Endothelial cell of umbilical vein (primary cell): ENCODE data around the gene GRB2. TPM values are rescaled to one million over a fixed set of nuclear protein-coding genes. Genes with fewer than 3 reads are reported as not detected.

ENCODE experiments used
- BruUV-seq: library from RNA; stranded (reverse); fragments of 400-500 nt; replicated peaks from 2 replicates; lab custom pipeline; 2021; lab: Mats Ljungman, UMichigan
- CTCF ChIA-PET: fragments of 300-600, 350-600 bp; sonication (Branson Sonifier 250); formaldehyde crosslinking; loops from one replicate; lab custom pipeline; 2021; ENCODE audit warnings: antibody characterized with exemption, inconsistent platforms; lab: Charles Lee
- POLR2A ChIA-PET: fragments of 300-600, 350-600 bp; sonication (Branson Sonifier 250); formaldehyde crosslinking; loops from one replicate; lab custom pipeline; 2021; ENCODE audit warnings: antibody characterized with exemption, inconsistent platforms; lab: Charles Lee
- DNase-seq: peaks from one replicate; pipeline ENCODE4 v3.0.0-alpha.2; 2011; ENCODE audit warnings: low read depth, low spot score
- FAIRE-seq: peaks from 2 replicates; lab custom pipeline; 2011; peaks lifted over from hg19 to GRCh38; lab: Jason Lieb, UNC
- H2AFZ ChIP-seq: 2 replicates; pipeline ENCODE4 v1.6.0; 2012; ENCODE audit warnings: low read depth, low read length, control low read depth, inconsistent platforms
- H3K27ac ChIP-seq: 2 replicates; pipeline ENCODE4 v1.5.1; 2011; ENCODE audit warnings: low read depth, mild to moderate bottlenecking, control low read depth, low read length, moderate library complexity; ENCODE audit not compliant: insufficient read depth
- H3K27me3 ChIP-seq, 2 experiments: 2 replicates each; pipeline versions ENCODE4 v1.6.0 to v1.6.1; 2011; ENCODE audit warnings: low read length in 2 of 2, mixed read lengths in 1 of 2; ENCODE audit not compliant: control insufficient read depth in 2 of 2, insufficient read depth in 2 of 2
- H3K36me3 ChIP-seq, 2 experiments: 2 replicates in 1 of 2; 3 replicates in 1 of 2; pipeline ENCODE4 v1.5.1; 2011; ENCODE audit warnings: low read length in 2 of 2, mild to moderate bottlenecking in 1 of 2, moderate library complexity in 1 of 2; ENCODE audit not compliant: control insufficient read depth in 2 of 2, insufficient read depth in 2 of 2; ENCODE audit errors: extremely low read depth in 1 of 2
- H3K4me1 ChIP-seq: 3 replicates; pipeline ENCODE4 v1.5.1; 2011; ENCODE audit warnings: mild to moderate bottlenecking, low read length; ENCODE audit not compliant: control insufficient read depth, insufficient read depth; ENCODE audit errors: extremely low read depth
- H3K4me2 ChIP-seq: 2 replicates; pipeline ENCODE4 v1.6.1; 2011; ENCODE audit warnings: low read length, control low read depth, mixed read lengths; ENCODE audit not compliant: insufficient read depth
- H3K4me3 ChIP-seq, 3 experiments: fragments of 200-600 bp in 1 of 3; sonication (generic), shearing (Covaris generic) in 1 of 3; replicated peaks in 1 of 3; 2 replicates each; pipeline ENCODE4 v1.5.1; 2011 to 2016; ENCODE audit warnings: control low read depth in 3 of 3, low read length in 3 of 3, mild to moderate bottlenecking in 2 of 3, inconsistent platforms in 1 of 3, low read depth in 1 of 3, moderate library complexity in 1 of 3; ENCODE audit not compliant: insufficient read depth in 1 of 3
- H3K79me2 ChIP-seq: 2 replicates; pipeline ENCODE4 v1.6.0; 2012; ENCODE audit warnings: low read length, inconsistent platforms; ENCODE audit not compliant: control insufficient read depth, insufficient read depth
- H3K9ac ChIP-seq: replicated peaks from 2 replicates; pipeline ENCODE3; 2011; ENCODE audit warnings: low read length, control low read depth; ENCODE audit not compliant: insufficient read depth; ENCODE audit errors: extremely low read depth
- H3K9me1 ChIP-seq: replicated peaks from 3 replicates; pipeline ENCODE4 v1.6.0; 2011; ENCODE audit warnings: mild to moderate bottlenecking, low read length; ENCODE audit not compliant: control insufficient read depth, insufficient read depth; ENCODE audit errors: extremely low read depth
- H3K9me3 ChIP-seq: replicated peaks from 2 replicates; pipeline ENCODE4 v1.5.1; 2012; ENCODE audit warnings: low read length, inconsistent platforms; ENCODE audit not compliant: control insufficient read depth, insufficient read depth
- H4K20me1 ChIP-seq: replicated peaks from 2 replicates; pipeline ENCODE3; 2011; ENCODE audit warnings: mild to moderate bottlenecking, low read length; ENCODE audit not compliant: control insufficient read depth, insufficient read depth; ENCODE audit errors: extremely low read depth
- CTCF ChIP-seq, 2 donors: IDR thresholded peaks; 1 replicate in 1 of 2; 2 replicates in 1 of 2; pipeline ENCODE4 v1.5.1; 2011; ENCODE audit warnings: low read length in 2 of 2, mild to moderate bottlenecking in 2 of 2, moderate library complexity in 2 of 2, control low read depth in 1 of 2, inconsistent platforms in 1 of 2, low read depth in 1 of 2; ENCODE audit not compliant: insufficient read depth in 1 of 2; ENCODE audit errors: extremely low read depth in 1 of 2
- EZH2 ChIP-seq: IDR thresholded peaks from 2 replicates; pipeline ENCODE4 v1.6.1; 2012; ENCODE audit warnings: borderline replicate concordance, low read depth, mild to moderate bottlenecking, moderate library complexity, low read length, inconsistent platforms; ENCODE audit not compliant: severe bottlenecking
- FOS ChIP-seq: IDR thresholded peaks from 2 replicates; pipeline ENCODE4 v1.6.1; 2011; ENCODE audit warnings: mild to moderate bottlenecking, low read length, moderate library complexity, borderline replicate concordance; ENCODE audit not compliant: insufficient read depth
- GATA2 ChIP-seq: IDR thresholded peaks from 2 replicates; pipeline ENCODE4 v1.7.0; 2011; ENCODE audit warnings: low read depth, mild to moderate bottlenecking, moderate library complexity, mixed read lengths, low read length; ENCODE audit not compliant: insufficient read length, insufficient read depth
- JUN ChIP-seq: IDR thresholded peaks from 2 replicates; pipeline ENCODE4 v1.6.1; 2011; ENCODE audit warnings: borderline replicate concordance, low read depth; ENCODE audit not compliant: insufficient read length, insufficient read depth
- MAX ChIP-seq: IDR thresholded peaks from 2 replicates; pipeline ENCODE4 v1.6.1; 2011; ENCODE audit not compliant: insufficient read depth, insufficient read length
- MYC ChIP-seq: IDR thresholded peaks from one replicate; pipeline ENCODE4 v1.6.1; 2011; ENCODE audit warnings: mild to moderate bottlenecking, low read depth, low read length
- POLR2A ChIP-seq: IDR thresholded peaks from 2 replicates; pipeline ENCODE4 v1.6.1; 2012; ENCODE audit warnings: low read depth, mild to moderate bottlenecking, control low read depth, low read length
- POLR2AphosphoS5 ChIP-seq: IDR thresholded peaks from 2 replicates; pipeline ENCODE4 v1.6.1; 2012; ENCODE audit warnings: low read depth, mild to moderate bottlenecking, control low read depth, low read length, moderate library complexity; ENCODE audit not compliant: insufficient read depth
- dilution Hi-C: fragments of 300-500 bp; cut with MboI; formaldehyde crosslinking; loops from one replicate; pipeline ENCODE4 v1.15.0; 2019; ENCODE audit warnings: low sequenced_read_pairs; ENCODE audit not compliant: extremely low pct_ligation_motif_present
- intact Hi-C: fragments of 100-400 bp; cut with micrococcal nuclease; formaldehyde crosslinking; loops from one replicate; pipeline ENCODE4 v1.10.0; 2022
- polyA plus RNA-seq, 4 experiments: library from polyadenylated mRNA; depleted of rRNA in 3 of 4; stranded (reverse) in 3 of 4; unstranded in 1 of 4; fragments of >200 nt; gene quantifications; 2 replicates each; pipeline versions ENCODE4 v1.2.1 to v1.2.3, GENCODE V29; 2011 to 2012; ENCODE audit warnings: missing spikeins in 1 of 4
- total RNA-seq: library from RNA; stranded (reverse); gene quantifications from 2 replicates; pipeline ENCODE4 v1.2.3, GENCODE V29; 2021

Gene GRB2
- total and polyA plus RNA-seq, 2 donors (not counting 3 experiments of a cell fraction or from before 2014, with no cell fraction given): 51.5 to 93.9 TPM

- POLR2A ChIA-PET: interaction anchor here (0.6 to 0.9 kb wide), 3 partner anchors 26 to 140 kb away, joined by 3 to 5 read pairs (median 3); partner anchors contain the start of gene SLC25A19
- CTCF ChIA-PET: interaction anchor here (1.1 to 2.2 kb wide), 4 partner anchors 10 to 97 kb away, joined by 3 to 19 read pairs (median 4); partner anchors contain the start of gene MIF4GD
- no peak overlapping the region for H3K4me2 ChIP-seq
- H3K4me3 ChIP-seq: no peak overlapping the region
- FAIRE-seq (no peak), DNase-seq (no peak)
- BruUV-seq: no TSS peak
- no peak overlapping the region for H3K27ac ChIP-seq
- peaks cover 4% of the 10 kb centered on the region for H3K4me1 ChIP-seq
- no peak overlapping the region for H2AFZ ChIP-seq
- no peaks in the 10 kb centered on the region for H4K20me1 ChIP-seq
- dilution Hi-C loops (no loop called here), intact Hi-C loops (no loop called here)
- no peaks in the 10 kb centered on the region for H3K27me3 ChIP-seq
- no peaks in the 10 kb centered on the region for H3K9me1 ChIP-seq
- TF ChIP-seq MAX (no peak), MYC (no peak), FOS (no peak), GATA2 (no peak), POLR2A (no peak), CTCF (IDR thresholded peaks at IDR 0.05; ENCODE audit: extremely low read depth in 1 of 2, insufficient read depth in 1 of 2, low read depth in 1 of 2, low read length in 2 of 2) (no peak), EZH2 (no peak), JUN (no peak), POLR2AphosphoS5 (no peak)
- no peak overlapping the region for H3K9ac ChIP-seq
- no peaks in the 10 kb centered on the region for H3K9me3 ChIP-seq
- no peaks in the 10 kb centered on the region for H3K79me2 ChIP-seq
- H3K36me3 ChIP-seq: peaks cover 2 to 16% of the 10 kb centered on the region in 2 experiments
Measured at GRCh38 chr17:75315541-75316243, 89.8 kb downstream of the GRB2 start.
